Measurements from ENCODE around the gene B4GALNT2.

- TF ChIP-seq BHLHE40 (IDR thresholded peaks at IDR 0.05; ENCODE audit: borderline replicate concordance) (no peak), TARDBP (IDR thresholded peaks at IDR 0.05) (no peak), FOXM1 (IDR thresholded peaks at IDR 0.05; ENCODE audit: borderline replicate concordance) (no peak), ZNF384 (IDR thresholded peaks at IDR 0.05) (no peak), SP1 (IDR thresholded peaks at IDR 0.05) (no peak), HDGF (IDR thresholded peaks at IDR 0.05; ENCODE audit: borderline replicate concordance) (no peak), ARNT (IDR thresholded peaks at IDR 0.05) (no peak), SUZ12 (IDR thresholded peaks at IDR 0.05) (no peak), ELF4 (IDR thresholded peaks at IDR 0.05) (no peak), LEF1 (IDR thresholded peaks at IDR 0.05; ENCODE audit: borderline replicate concordance) (no peak)
- TF ChIP-seq, protein P1, sequence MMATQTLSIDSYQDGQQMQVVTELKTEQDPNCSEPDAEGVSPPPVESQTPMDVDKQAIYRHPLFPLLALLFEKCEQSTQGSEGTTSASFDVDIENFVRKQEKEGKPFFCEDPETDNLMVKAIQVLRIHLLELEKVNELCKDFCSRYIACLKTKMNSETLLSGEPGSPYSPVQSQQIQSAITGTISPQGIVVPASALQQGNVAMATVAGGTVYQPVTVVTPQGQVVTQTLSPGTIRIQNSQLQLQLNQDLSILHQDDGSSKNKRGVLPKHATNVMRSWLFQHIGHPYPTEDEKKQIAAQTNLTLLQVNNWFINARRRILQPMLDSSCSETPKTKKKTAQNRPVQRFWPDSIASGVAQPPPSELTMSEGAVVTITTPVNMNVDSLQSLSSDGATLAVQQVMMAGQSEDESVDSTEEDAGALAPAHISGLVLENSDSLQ (IDR thresholded peaks at IDR 0.05) = no peak
Measured at GRCh38 chr17:49194297-49194607, 61.7 kb downstream of the B4GALNT2 start.
